ENCODE measurements around the gene HSPB9.

Gene HSPB9

DNA sequence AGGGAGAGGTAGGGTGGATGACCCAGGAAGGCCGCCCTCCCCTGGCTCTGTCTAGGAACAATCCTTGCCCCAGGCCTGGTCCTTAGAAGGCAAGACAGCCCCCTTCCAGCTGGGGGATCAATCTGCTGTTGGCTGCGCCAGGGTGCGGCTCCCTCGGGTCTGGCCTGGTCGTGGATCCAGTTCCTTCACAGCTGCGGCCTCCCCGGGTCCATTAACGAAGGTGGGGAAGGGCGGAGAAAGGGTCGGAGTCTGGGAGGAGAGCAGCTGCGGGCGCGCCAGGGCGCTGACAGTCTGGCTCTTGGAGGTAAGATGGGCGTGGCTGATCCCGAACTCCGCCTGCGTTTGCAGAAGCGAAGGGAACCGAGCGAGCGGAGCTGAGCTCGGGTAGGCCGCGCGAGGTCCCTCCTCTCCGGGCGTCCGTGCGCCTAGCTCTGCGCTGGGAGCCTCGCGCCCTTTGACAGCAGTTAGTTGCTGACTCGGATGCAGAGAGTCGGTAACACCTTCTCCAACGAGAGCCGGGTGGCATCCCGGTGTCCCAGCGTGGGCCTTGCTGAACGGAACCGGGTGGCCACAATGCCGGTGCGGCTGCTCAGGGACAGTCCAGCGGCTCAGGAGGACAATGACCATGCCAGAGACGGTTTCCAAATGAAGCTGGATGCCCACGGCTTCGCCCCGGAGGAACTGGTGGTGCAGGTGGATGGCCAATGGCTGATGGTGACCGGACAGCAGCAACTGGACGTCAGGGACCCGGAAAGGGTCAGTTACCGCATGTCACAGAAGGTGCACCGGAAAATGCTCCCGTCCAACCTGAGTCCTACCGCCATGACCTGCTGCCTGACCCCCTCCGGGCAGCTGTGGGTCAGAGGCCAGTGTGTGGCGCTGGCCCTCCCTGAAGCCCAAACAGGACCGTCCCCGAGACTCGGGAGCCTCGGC is at the start of gene HSPB9:
Gene HSPB9, plus strand, starts transcription at position 434 of the 933 bp plus-strand sequence. Its CDS starts 47 bp downstream, at position 481.
- DNase-seq (ENCODE audit: low read depth), result no peak

DNA sequence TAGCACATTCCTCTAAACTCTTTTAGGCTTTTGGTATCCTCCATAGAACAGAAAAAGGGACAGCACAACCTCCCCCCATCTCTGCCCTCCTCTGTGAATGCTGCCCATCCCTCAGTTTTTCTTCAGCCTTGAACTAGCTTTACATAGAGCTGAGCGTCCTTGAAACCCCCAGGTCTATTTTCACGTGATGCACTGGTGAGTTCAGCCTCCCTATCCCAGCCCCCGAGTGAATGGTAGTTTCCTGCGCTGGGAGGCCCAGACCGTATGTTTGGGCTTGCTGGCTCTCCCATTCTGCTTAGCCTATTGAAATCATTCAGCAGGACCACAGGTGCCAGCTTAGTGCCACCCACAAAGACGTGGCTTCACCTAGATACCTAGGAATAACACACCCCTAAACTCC is 46.8 kb upstream of the HSPB9 start:
- DNase-seq (ENCODE audit: low read depth), result no peak

GRCh38 chr17:42076797-42077559 is 45.6 kb upstream of the HSPB9 start:
- DNase-seq (ENCODE audit: low read depth), result no peak

DNA sequence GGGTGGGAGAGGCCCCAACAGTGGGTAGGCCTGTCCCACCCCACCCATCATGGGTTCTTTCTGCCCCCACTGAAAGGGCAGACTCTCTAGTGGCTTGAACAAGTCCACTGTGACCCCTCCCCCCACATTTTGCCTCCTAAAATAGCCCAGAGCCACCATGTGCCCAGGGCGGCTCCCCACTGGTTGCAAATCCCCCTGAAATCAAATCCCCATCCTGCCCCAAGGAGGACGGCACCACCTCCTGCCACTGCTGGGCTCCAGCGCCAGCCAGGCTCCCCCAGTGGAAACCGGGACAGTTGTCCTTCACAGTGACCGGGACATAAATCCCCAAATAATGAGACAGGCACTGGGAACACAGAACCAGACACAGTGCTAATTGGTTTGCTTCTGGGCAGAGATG is 44.8 kb upstream of the HSPB9 start:
- no peak for DNase-seq (ENCODE audit: low read depth)

DNA sequence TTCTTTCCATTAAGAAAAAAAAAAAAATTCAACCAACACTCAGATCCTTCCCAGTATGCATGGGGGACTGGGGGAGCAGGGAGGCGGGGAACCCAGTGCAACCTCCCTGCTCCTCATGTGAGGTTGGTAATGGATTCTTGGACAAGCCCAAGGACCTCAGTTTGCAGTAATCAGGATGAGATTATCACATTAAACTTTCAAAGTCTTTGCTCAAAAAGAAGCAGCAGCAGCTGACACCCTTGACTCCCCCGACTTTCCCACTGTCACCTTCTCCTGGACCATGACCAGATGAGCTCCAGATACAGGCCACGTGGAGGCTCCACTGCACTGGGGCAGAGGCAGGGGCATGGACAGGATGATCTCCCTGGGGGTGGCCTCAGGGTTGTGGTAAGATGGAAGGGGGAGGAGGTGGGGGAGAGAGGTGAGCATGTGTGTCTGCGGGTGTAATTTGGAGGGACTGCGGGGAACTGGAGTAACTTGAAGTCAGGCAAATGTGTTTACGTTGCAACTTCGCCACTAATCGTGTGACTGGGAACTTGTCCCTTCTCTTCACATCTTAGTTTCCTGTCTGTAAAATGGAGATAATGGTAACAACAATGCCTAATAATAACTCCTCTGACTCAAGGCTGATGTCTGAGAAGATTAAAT is 44.1 kb upstream of the HSPB9 start:
- no peak for DNase-seq (ENCODE audit: low read depth)

- no peak for DNase-seq (ENCODE audit: low read depth)
Observed at GRCh38 chr17:42079541-42079940, 43.1 kb upstream of the HSPB9 start.

DNA sequence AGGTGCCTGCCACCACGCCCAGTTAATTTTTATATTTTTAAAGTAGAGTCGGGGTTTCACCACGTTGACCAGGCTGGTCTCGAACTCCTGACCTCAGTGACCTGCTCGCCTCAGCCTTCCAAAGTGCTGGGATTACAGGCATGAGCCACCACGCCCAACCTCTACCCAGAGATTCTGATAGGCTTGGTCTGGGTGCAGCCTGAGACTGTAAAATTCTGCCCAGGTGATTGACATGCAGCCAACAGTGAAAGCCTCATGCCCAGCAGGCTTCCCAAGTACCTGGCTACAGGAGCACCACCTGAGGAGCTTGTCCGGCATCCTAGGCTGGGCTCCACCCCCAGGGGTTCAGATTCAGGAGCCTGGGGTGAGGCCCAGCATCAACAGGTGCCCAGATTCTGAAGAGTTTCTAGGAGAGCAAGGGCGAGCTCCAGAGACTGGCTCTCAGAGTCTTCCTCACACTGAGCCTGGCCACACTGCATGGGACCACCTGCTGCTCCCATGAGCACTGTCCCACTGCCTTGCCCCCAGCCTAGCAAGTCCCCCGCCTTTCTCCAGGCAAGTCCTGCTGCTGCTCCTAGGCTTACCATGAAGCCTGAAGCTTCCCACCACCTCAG is 41.0 kb upstream of the HSPB9 start:
- no peak for DNase-seq (ENCODE audit: low read depth)

DNA sequence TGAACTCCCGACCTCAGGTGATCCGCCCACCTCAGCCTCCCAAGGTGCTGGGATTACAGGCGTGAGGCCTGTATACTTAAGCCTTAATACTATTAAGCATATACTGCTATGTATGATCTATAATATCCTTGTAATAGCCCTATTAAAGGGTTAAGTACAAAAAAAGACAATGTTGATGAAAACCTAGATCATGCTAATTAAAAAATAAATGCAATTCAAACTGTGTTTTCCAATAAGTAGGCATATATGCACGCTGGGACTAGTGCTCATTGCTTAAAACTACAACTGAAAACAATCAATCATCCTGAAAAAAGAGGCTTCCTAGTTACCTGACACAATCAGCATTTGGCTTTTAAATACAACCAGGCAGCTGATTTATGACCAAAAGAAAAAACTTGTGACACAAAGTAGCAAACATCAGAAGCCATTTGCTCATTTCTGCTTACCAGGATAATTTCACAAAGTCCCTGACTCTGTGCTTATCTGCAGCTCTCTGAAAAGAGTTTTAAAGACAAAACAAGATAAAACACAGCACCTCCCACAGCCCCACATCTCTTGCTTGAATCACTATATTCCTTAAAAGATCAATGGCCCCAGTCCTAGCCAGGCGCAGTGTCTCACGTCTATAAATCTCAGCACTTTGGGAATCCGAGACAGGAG is 35.4 kb upstream of the HSPB9 start:
- no peak for DNase-seq (ENCODE audit: low read depth)

GRCh38 chr17:42087736-42088705 is 34.6 kb upstream of the HSPB9 start:
- DNase-seq (ENCODE audit: low read depth), result no peak

DNA sequence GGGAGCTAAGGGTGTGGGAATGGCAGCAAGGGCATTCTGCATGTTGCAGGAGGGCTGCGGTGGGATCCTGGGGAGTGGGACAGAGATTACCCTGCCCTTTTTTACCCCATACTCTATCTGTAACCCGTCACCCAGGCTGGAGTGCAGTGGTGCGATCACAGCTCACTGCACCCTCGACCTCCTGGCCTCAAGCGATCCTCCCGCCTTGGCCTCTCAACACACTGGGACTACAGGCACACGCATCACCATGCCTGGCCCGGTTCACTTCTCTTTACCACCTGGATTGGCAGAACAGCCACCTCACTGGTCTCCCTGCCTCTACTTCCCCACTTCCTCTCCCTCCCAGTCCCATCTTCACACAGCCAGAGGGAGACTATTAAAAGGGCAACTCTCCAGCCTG is 33.9 kb upstream of the HSPB9 start:
- DNase-seq (ENCODE audit: low read depth), result no peak

GRCh38 chr17:42090964-42091790 is 31.4 kb upstream of the HSPB9 start:
- DNase-seq (ENCODE audit: low read depth), result no peak

DNA sequence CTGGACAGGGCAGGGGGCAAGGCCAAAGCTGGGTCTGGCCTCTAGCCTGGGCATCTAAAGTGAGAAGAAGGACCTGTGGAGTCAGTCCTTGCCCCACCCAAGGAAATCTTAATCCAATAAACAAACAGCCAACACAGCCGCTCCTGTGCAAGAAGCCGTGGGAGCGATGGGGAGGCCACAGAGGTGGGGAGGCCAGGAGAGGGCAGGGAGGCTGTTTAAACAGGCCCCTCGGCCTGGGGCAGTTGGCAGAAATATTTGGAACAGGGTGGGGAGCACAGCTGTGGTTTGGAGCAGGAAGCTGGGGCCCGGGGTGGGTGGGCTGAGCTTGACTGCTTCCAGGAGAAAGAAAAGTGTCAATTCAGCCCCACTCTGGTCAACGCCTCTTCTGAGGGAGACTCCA is 29.7 kb upstream of the HSPB9 start:
- DNase-seq (ENCODE audit: low read depth), result no peak

DNA sequence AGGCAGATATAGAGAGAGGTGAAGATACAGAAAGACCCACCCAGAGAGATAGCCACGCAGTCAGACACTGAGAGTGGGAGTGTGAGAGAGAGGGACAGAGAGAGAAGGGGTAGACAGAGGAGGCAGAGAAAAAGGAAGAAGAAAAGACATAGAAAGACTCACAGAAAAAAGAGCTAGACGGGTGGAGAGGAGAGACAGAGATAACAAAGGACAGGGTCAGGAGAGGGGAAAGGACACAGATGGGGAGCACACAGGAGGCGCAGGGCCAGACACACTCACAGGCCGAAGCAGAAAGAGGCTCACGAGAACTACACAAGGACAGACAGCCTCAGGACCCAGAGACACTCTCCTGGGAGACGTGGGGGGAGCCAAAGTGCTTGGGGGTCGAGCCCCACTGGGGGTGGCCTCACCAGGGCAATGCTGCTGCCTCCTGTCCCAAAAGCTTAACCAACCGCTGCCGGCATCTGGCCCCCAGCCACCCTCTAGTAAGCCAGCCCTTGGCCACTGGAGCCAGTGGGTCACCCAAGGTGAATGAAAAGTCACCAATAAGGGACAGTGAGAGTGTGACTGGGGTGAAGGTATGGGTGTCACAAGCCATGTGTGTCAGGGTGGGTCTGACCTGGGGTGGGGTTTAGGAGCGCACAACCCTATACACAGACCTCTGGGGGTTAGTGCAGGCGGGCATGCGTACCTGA is 28.1 kb upstream of the HSPB9 start:
- DNase-seq (ENCODE audit: low read depth), result no peak

- DNase-seq (ENCODE audit: low read depth), result no peak
Observed at GRCh38 chr17:42096360-42097111, 26.1 kb upstream of the HSPB9 start.

- no peak for DNase-seq (ENCODE audit: low read depth)
Observed at GRCh38 chr17:42097691-42098631, 24.6 kb upstream of the HSPB9 start, which contains the start of gene ZNF385C. TSS of gene ZNF385C (minus strand) at chr17:42098473. CDS start at chr17:42063056, 35,417 bp downstream.

GRCh38 chr17:42098730-42099399 is 23.7 kb upstream of the HSPB9 start:
- no peak for DNase-seq (ENCODE audit: low read depth)
